GM19099 (cell line): ENCODE results near the gene STRAP.

Experiments used
- POLR2A ChIP-seq: IDR thresholded peaks from 3 replicates; pipeline ENCODE4 v1.6.1; 2011; ENCODE audit warnings: low read depth; ENCODE audit not compliant: insufficient read length; ENCODE audit errors: extremely low read depth

Gene STRAP

DNA sequence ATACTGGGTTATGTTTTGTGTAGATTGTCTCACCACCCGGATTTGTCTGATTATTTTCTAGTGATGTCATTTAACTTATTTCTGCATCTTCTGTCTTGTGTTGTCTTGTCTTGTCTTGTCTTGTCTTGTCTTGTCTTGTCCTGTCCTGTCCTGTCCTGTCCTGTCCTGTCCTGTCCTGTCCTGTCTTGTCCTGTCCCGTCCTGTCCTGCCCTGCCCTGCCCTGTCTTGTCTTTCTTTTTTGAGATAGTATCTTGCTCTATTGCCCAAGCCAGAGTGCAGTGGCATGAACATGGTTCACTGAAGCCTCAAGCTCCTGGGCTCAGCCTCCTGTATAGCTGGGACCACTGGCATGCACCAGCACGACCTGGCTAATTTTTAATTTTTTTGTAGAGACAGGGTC lies 54.6 kb downstream of the STRAP start:
- TF ChIP-seq POLR2A = no peak

DNA sequence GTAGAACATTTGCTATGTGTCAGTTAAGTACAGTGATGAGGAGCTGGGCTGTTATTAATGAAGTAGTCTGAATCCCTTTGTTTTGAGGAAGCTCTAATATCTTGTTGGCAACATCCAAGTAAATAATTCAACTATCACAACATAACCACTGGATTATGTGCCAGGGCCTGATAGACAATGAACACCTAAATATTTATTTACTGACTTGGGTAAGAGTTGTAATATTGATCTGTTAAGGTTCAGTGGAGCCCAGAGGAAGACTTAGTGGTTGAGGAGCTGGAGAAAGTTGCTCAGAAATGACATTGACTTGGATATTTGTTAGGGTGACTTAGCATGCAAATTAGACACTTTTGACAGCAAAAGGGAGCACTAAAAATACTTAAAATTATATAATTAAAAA lies 55.7 kb downstream of the STRAP start:
- no peak for TF ChIP-seq POLR2A

DNA sequence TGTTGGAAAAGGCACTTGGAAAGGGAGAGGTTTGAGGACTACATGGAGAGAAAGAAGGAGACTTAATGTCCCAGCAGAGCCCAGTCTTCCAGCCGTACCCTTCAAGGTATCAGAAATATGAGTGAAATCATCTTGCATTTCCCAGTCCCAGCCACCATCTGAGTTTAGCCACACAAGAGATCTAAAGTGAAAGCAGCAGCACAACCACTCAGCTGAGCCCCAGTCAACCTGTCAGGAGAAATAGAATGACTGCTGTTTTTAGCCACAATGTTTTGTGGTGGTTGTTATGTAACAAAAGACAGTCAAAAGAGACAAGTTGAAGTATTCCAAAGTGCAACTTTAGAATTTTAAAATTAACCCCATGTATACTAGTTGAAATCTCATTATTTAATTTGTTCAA lies 56.9 kb downstream of the STRAP start:
- TF ChIP-seq POLR2A = no peak

DNA sequence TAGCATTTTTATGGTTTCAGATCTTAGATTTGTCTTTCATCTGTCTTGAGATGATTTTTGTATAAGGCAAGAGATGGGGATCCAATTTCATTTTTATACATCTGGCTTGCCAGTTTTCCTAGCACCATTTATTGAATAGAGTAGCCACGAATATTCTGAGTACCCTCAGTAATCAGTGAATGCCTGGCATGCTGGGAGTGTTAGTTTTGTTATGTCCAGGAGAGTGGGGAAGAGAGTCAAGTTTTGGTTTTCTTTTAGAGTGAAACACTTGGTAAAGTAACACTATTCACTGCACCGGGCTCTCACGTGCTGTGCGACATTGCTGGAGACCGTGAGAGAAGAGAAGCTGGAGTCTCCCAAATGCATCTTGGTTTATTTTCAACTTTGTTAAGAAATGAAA lies 60.3 kb downstream of the STRAP start:
- no peak for TF ChIP-seq POLR2A
